Neural progenitor cell (in vitro differentiated cells): Measurements from ENCODE around the gene ADAMTSL5. TPM values are rescaled to one million over a fixed set of nuclear protein-coding genes. Genes with fewer than 3 reads are reported as not detected.

Experiments used
- DNase-seq: peaks from one replicate; pipeline ENCODE4 v3.0.0-alpha.2; 2016; ENCODE audit warnings: low spot score
- H2AFZ ChIP-seq: fragments of 200-600 bp; sonication (generic); replicated peaks from 2 replicates; pipeline ENCODE4 v1.6.1; 2016; ENCODE audit warnings: antibody characterized with exemption
- H3F3A ChIP-seq: fragments of 200-600 bp; sonication (generic); 2 replicates; pipeline ENCODE4 v1.6.1; 2016; ENCODE audit warnings: antibody characterized with exemption, low read depth
- H3K27ac ChIP-seq: fragments of 200-600 bp; sonication (generic); 2 replicates; pipeline ENCODE4 v1.5.1; 2016; ENCODE audit warnings: mild to moderate bottlenecking
- H3K27me3 ChIP-seq: fragments of 200-600 bp; sonication (generic); 2 replicates; pipeline ENCODE4 v1.6.1; 2016; ENCODE audit warnings: mild to moderate bottlenecking, moderate library complexity
- H3K36me3 ChIP-seq: fragments of 200-600 bp; sonication (generic); 2 replicates; pipeline ENCODE4 v1.5.1; 2016
- H3K4me1 ChIP-seq: fragments of 200-600 bp; sonication (generic); 2 replicates; pipeline ENCODE4 v1.6.1; 2016; ENCODE audit warnings: mixed run types
- H3K4me2 ChIP-seq: fragments of 200-600 bp; sonication (generic); 2 replicates; pipeline ENCODE4 v1.6.1; 2016
- H3K4me3 ChIP-seq: fragments of 200-600 bp; sonication (generic); 2 replicates; pipeline ENCODE4 v1.5.1; 2016
- H3K79me2 ChIP-seq: fragments of 200-600 bp; sonication (generic); 2 replicates; pipeline ENCODE4 v1.6.1; 2016; ENCODE audit warnings: low read depth
- H3K9ac ChIP-seq: fragments of 200-600 bp; sonication (generic); 2 replicates; pipeline ENCODE4 v1.6.1; 2016
- H3K9me3 ChIP-seq: fragments of 200-600 bp; sonication (generic); 2 replicates; pipeline ENCODE4 v1.5.1; 2016; ENCODE audit warnings: low read depth
- H4K20me1 ChIP-seq: fragments of 200-600 bp; sonication (generic); 2 replicates; pipeline ENCODE4 v1.6.1; 2016; ENCODE audit warnings: low read depth
- H3K27ac Mint-ChIP-seq: 3 replicates; pipeline ENCODE4 v1.8.0; 2021; ENCODE audit warnings: mixed read lengths
- H3K27me3 Mint-ChIP-seq: 2 replicates; pipeline ENCODE4 v1.8.0; 2022; ENCODE audit warnings: low read depth, mild to moderate bottlenecking, inconsistent platforms, moderate library complexity, mixed read lengths; ENCODE audit not compliant: insufficient read depth
- H3K36me3 Mint-ChIP-seq: 3 replicates; pipeline ENCODE4 v1.8.0; 2021; ENCODE audit warnings: mixed read lengths
- H3K4me1 Mint-ChIP-seq: 3 replicates; pipeline ENCODE4 v1.8.0; 2021; ENCODE audit warnings: mixed read lengths
- H3K4me3 Mint-ChIP-seq: 3 replicates; pipeline ENCODE4 v1.8.0; 2021; ENCODE audit warnings: mild to moderate bottlenecking, moderate library complexity, mixed read lengths
- H3K9me3 Mint-ChIP-seq: 3 replicates; pipeline ENCODE4 v1.8.0; 2020; ENCODE audit warnings: mixed read lengths
- CTCF ChIP-seq: fragments of 200-600 bp; sonication (generic); IDR thresholded peaks from 2 replicates; pipeline ENCODE4 v1.5.1; 2017; ENCODE audit warnings: antibody characterized with exemption, mild to moderate bottlenecking
- EZH2 ChIP-seq: fragments of 200-600 bp; sonication (generic); IDR thresholded peaks from 2 replicates; pipeline ENCODE4 v1.6.1; 2017; ENCODE audit warnings: antibody characterized with exemption, mild to moderate bottlenecking, moderate library complexity
- EZH2phosphoT487 ChIP-seq: fragments of 200-600 bp; sonication (generic); IDR thresholded peaks from 2 replicates; pipeline ENCODE4 v1.6.1; 2017; ENCODE audit warnings: antibody characterized with exemption
- total RNA-seq: library from RNA; depleted of rRNA; stranded (reverse); fragments of >200 nt; gene quantifications from 2 replicates; pipeline ENCODE4 v1.2.3, GENCODE V29; 2015; ENCODE audit warnings: low replicate concordance

The ADAMTSL5 gene
- total RNA-seq, 1 donor from 2014 or later: 0.13 TPM

- no peak overlapping the region for H3K9ac ChIP-seq
- peaks cover 24% of the 10 kb centered on the region for H3K27me3 Mint-ChIP-seq
- no peak for DNase-seq
- no peak for TF ChIP-seq CTCF
- no peak for TF ChIP-seq EZH2
- no peak for TF ChIP-seq EZH2phosphoT487
- H3K4me1 ChIP-seq: peaks cover 42% of the 10 kb centered on the region
- H3F3A ChIP-seq: peaks cover 50% of the 10 kb centered on the region
- no peak overlapping the region for H3K27ac ChIP-seq
- H3K27me3 ChIP-seq: peaks cover 96% of the 10 kb centered on the region
- H3K36me3 ChIP-seq: no peaks in the 10 kb centered on the region
- no peaks in the 10 kb centered on the region for H3K9me3 Mint-ChIP-seq
- peak overlapping the region; percentile 72 for H3K4me2 ChIP-seq
- peaks cover 92% of the 10 kb centered on the region for H4K20me1 ChIP-seq
- no peak overlapping the region for H3K27ac Mint-ChIP-seq
- no peak overlapping the region for H3K4me3 Mint-ChIP-seq
- H3K4me1 Mint-ChIP-seq: peaks cover 4% of the 10 kb centered on the region
- peak overlapping the region; percentile 37 for H3K4me3 ChIP-seq
- H2AFZ ChIP-seq: no peak overlapping the region
- H3K79me2 ChIP-seq: no peaks in the 10 kb centered on the region
- H3K36me3 Mint-ChIP-seq: peaks cover 1% of the 10 kb centered on the region
- H3K9me3 ChIP-seq: no peaks in the 10 kb centered on the region
Observed at GRCh38 chr19:1467215-1467489, 45.7 kb downstream of the ADAMTSL5 start.

GRCh38 chr19:1466461-1467214 lies 46.2 kb downstream of the ADAMTSL5 start:
- no peak overlapping the region for H3K27ac Mint-ChIP-seq
- H3K9me3 ChIP-seq: no peaks in the 10 kb centered on the region
- H3K27me3 Mint-ChIP-seq: peaks cover 24% of the 10 kb centered on the region
- no peaks in the 10 kb centered on the region for H3K9me3 Mint-ChIP-seq
- no peaks in the 10 kb centered on the region for H3K36me3 ChIP-seq
- peak overlapping the region; percentile 37 for H3K4me3 ChIP-seq
- peaks cover 1% of the 10 kb centered on the region for H3K36me3 Mint-ChIP-seq
- no peak overlapping the region for H2AFZ ChIP-seq
- peaks cover 4% of the 10 kb centered on the region for H3K4me1 Mint-ChIP-seq
- peak overlapping the region; percentile 72 for H3K4me2 ChIP-seq
- no peaks in the 10 kb centered on the region for H3K79me2 ChIP-seq
- peaks cover 37% of the 10 kb centered on the region for H3K4me1 ChIP-seq
- DNase-seq: peak; percentile 58
- no peak for TF ChIP-seq CTCF
- TF ChIP-seq EZH2: peak; percentile 89
- peak; percentile 58 for TF ChIP-seq EZH2phosphoT487
- peaks cover 88% of the 10 kb centered on the region for H4K20me1 ChIP-seq
- H3K27ac ChIP-seq: no peak overlapping the region
- peaks cover 47% of the 10 kb centered on the region for H3F3A ChIP-seq
- H3K4me3 Mint-ChIP-seq: no peak overlapping the region
- peaks cover 91% of the 10 kb centered on the region for H3K27me3 ChIP-seq
- no peak overlapping the region for H3K9ac ChIP-seq

- no peak overlapping the region for H3K27ac Mint-ChIP-seq
- Histone ChIP-seq H3K79me2 (no peaks in the 10 kb centered on the region), H4K20me1 (peaks cover 86% of the 10 kb centered on the region), H2AFZ (no peak overlapping the region), H3K9ac (no peak overlapping the region), H3K4me3 (no peak overlapping the region), H3K27me3 (peaks cover 85% of the 10 kb centered on the region), H3K36me3 (no peaks in the 10 kb centered on the region), H3K4me1 (peaks cover 31% of the 10 kb centered on the region), H3F3A (peaks cover 41% of the 10 kb centered on the region), H3K9me3 (no peaks in the 10 kb centered on the region), H3K27ac (no peak overlapping the region), H3K4me2 (peak overlapping the region; percentile 72)
- H3K36me3 Mint-ChIP-seq: peaks cover 1% of the 10 kb centered on the region
- H3K4me1 Mint-ChIP-seq: peaks cover 2% of the 10 kb centered on the region
- DNase-seq: no peak
- H3K9me3 Mint-ChIP-seq: no peaks in the 10 kb centered on the region
- no peak overlapping the region for H3K4me3 Mint-ChIP-seq
- H3K27me3 Mint-ChIP-seq: peaks cover 20% of the 10 kb centered on the region
- TF ChIP-seq EZH2phosphoT487 (peak; percentile 92), CTCF (no peak), EZH2 (peak; percentile 58)
Observed at GRCh38 chr19:1466018-1466460, 46.8 kb downstream of the ADAMTSL5 start.
